Body of pancreas (tissue), 4 donors: ENCODE data around the gene ZNF205. TPM values are rescaled to one million over a fixed set of nuclear protein-coding genes. Genes with fewer than 3 reads are reported as not detected.

Experiments used
- ATAC-seq: fragments of 150-250 bp; one replicate; pipeline ENCODE4 v1.9.1; 2016
- DNase-seq, 4 donors: peaks; one replicate each; pipeline ENCODE4 v3.0.0-alpha.2; 2019
- H3K27ac ChIP-seq, 4 donors: fragments of 200-600 bp; sonication (generic); 1 replicate in 3 of 4; 2 replicates in 1 of 4; pipeline versions ENCODE4 v1.5.1 to v1.6.1; 2016 to 2019; ENCODE audit warnings: mild to moderate bottlenecking in 1 of 4, mixed read lengths in 1 of 4, moderate library complexity in 1 of 4
- H3K27me3 ChIP-seq, 2 donors: fragments of 200-600 bp; sonication (generic); one replicate each; pipeline ENCODE4 v1.6.0; 2016; ENCODE audit warnings: mild to moderate bottlenecking in 1 of 2
- H3K36me3 ChIP-seq, 2 donors: fragments of 200-600 bp; sonication (generic); replicated peaks in 1 of 2; 2 replicates each; pipeline ENCODE4 v1.5.1; 2016; ENCODE audit warnings: low read depth in 2 of 2; ENCODE audit not compliant: insufficient read depth in 1 of 2
- H3K4me1 ChIP-seq: fragments of 200-600 bp; sonication (generic); one replicate; pipeline ENCODE4 v1.6.0; 2016
- H3K4me3 ChIP-seq, 2 donors: fragments of 200-600 bp; sonication (generic); 1 replicate in 1 of 2; 2 replicates in 1 of 2; pipeline ENCODE4 v1.5.1; 2016 to 2019
- H3K9me3 ChIP-seq, 3 donors: fragments of 200-600 bp; sonication (generic); 1 replicate in 2 of 3; 2 replicates in 1 of 3; pipeline ENCODE4 v1.5.1; 2016
- POLR2A ChIP-seq, 3 donors: fragments of 450-650 bp; IDR thresholded peaks; one replicate each; pipeline ENCODE4 v1.6.1; 2016; ENCODE audit warnings: antibody characterized with exemption in 3 of 3, mild to moderate bottlenecking in 2 of 3
- WGBS, 2 donors: methylation state at CpG; one replicate each; pipeline ENCODE4 v1.1.5; 2017; 5-methylcytosine and 5-hydroxymethylcytosine counted together
- intact Hi-C: fragments of 100-400 bp; cut with DNase I; formaldehyde crosslinking; loops from one replicate; pipeline ENCODE4 v1.15.1; 2023
- total RNA-seq, 2 donors: library from RNA; depleted of rRNA; stranded (reverse); fragments of >200 nt; gene quantifications; one replicate each; pipeline ENCODE4 v1.1.0, GENCODE V29; 2016
- TF ChIP-seq, protein P1 (sequence below), 7 experiments: fragments of 450-650 bp in 4 of 7; fragments of 200-600 bp in 3 of 7; sonication (generic) in 3 of 7; IDR thresholded peaks; one replicate each; pipeline ENCODE4 v1.5.1; 2016 to 2019; ENCODE audit warnings: antibody characterized with exemption in 7 of 7

Gene ZNF205
- total RNA-seq, 2 donors from 2014 or later: 14.2 to 20.0 TPM

- whole genome bisulfite sequencing, 2 donors: 88 to 100% methylated on average over 2 to 5 of the region's 5 CpGs
- TF ChIP-seq POLR2A (IDR thresholded peaks at IDR 0.05): no peak
- TF ChIP-seq, protein P1, sequence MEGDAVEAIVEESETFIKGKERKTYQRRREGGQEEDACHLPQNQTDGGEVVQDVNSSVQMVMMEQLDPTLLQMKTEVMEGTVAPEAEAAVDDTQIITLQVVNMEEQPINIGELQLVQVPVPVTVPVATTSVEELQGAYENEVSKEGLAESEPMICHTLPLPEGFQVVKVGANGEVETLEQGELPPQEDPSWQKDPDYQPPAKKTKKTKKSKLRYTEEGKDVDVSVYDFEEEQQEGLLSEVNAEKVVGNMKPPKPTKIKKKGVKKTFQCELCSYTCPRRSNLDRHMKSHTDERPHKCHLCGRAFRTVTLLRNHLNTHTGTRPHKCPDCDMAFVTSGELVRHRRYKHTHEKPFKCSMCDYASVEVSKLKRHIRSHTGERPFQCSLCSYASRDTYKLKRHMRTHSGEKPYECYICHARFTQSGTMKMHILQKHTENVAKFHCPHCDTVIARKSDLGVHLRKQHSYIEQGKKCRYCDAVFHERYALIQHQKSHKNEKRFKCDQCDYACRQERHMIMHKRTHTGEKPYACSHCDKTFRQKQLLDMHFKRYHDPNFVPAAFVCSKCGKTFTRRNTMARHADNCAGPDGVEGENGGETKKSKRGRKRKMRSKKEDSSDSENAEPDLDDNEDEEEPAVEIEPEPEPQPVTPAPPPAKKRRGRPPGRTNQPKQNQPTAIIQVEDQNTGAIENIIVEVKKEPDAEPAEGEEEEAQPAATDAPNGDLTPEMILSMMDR (IDR thresholded peaks at IDR 0.05): no peak
- ATAC-seq (no peak), DNase-seq (no peak)
- no peak overlapping the region for H3K4me3 ChIP-seq
- H3K9me3 ChIP-seq: no peaks in the 10 kb centered on the region
- no peaks in the 10 kb centered on the region for H3K27me3 ChIP-seq
- peaks cover 28% of the 10 kb centered on the region for H3K4me1 ChIP-seq
- intact Hi-C loops: no loop called here
- no peak overlapping the region for H3K27ac ChIP-seq
- peaks cover 0 to 2% of the 10 kb centered on the region in 2 donors for H3K36me3 ChIP-seq
Measured at GRCh38 chr16:3147757-3148104, 35.3 kb downstream of the ZNF205 start.

GRCh38 chr16:3148256-3149192 is 36.1 kb downstream of the ZNF205 start:
- Histone ChIP-seq H3K36me3 (no peaks in the 10 kb centered on the region), H3K4me1 (peaks cover 28% of the 10 kb centered on the region), H3K4me3 (no peak overlapping the region), H3K9me3 (no peaks in the 10 kb centered on the region), H3K27me3 (no peaks in the 10 kb centered on the region), H3K27ac (no peak overlapping the region)
- TF ChIP-seq POLR2A (IDR thresholded peaks at IDR 0.05): no peak
- TF ChIP-seq, protein P1 (IDR thresholded peaks at IDR 0.05): no peak
- no peak for ATAC-seq
- WGBS, 2 donors: 78 to 92% methylated on average over 7 to 13 of the region's 13 CpGs
- no peak for DNase-seq
- intact Hi-C loops: no loop called here

DNA sequence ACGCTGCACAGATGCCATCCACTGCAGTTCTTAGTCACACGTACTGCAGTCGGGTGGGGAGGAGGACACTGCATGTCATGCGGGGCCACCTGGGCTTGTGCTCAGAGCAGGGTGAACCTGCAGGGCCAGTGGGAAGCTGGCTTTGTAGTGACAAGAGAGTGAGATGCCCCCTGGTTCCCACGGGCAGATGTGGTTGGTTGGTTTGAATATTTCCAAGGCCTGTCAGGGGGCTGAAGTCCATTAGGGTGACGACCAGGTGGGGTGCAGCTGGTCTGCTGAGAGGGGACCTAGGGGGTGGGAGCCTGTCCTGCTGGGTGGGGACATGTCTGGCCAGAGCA is 36.8 kb downstream of the ZNF205 start:
- no peak overlapping the region for H3K4me3 ChIP-seq
- peak overlapping the region in 3 of 4 donors; percentile 79 to 94 (median 86) for H3K27ac ChIP-seq
- intact Hi-C loops: no loop called here
- H3K4me1 ChIP-seq: peaks cover 28% of the 10 kb centered on the region
- no peaks in the 10 kb centered on the region for H3K27me3 ChIP-seq
- ATAC-seq (no peak), DNase-seq (no peak)
- H3K36me3 ChIP-seq: no peaks in the 10 kb centered on the region
- TF ChIP-seq POLR2A (IDR thresholded peaks at IDR 0.05): no peak
- TF ChIP-seq, protein P1 (IDR thresholded peaks at IDR 0.05): no peak
- WGBS, 2 donors: 89% methylated on average over 6 of the region's 6 CpGs; no CpG with 5 or more reads in 1 of the 2 donors
- H3K9me3 ChIP-seq: no peaks in the 10 kb centered on the region

- Histone ChIP-seq H3K27ac (peak overlapping the region; percentile 60 to 94 (median 82)), H3K4me1 (peaks cover 28% of the 10 kb centered on the region), H3K27me3 (no peaks in the 10 kb centered on the region), H3K9me3 (no peaks in the 10 kb centered on the region), H3K36me3 (no peaks in the 10 kb centered on the region), H3K4me3 (peak overlapping the region; percentile 14 to 55)
- DNase-seq (peak; percentile 68 to 81 (median 72)), ATAC-seq (peak; percentile 33)
- WGBS, 2 donors: 6 to 13% methylated on average over 10 to 36 of the region's 41 CpGs
- intact Hi-C loops: no loop called here
- TF ChIP-seq POLR2A (IDR thresholded peaks at IDR 0.05): peak in 2 of 3 donors; percentile 8 to 31
- TF ChIP-seq, protein P1 (IDR thresholded peaks at IDR 0.05): peak in 6 of 7 experiments; percentile 9 to 51 (median 32)
Measured at GRCh38 chr16:3149630-3150345, 37.4 kb downstream of the ZNF205 start.
